GM12878 (cell line): Measurements from ENCODE around the gene NRXN3.

Source experiments
- EGR1 ChIP-seq, 2 experiments: IDR thresholded peaks; 1 replicate in 1 of 2; 2 replicates in 1 of 2; pipeline ENCODE4 v1.6.1; 2011 to 2012; ENCODE audit warnings: low read depth in 2 of 2, low read length in 2 of 2, borderline replicate concordance in 1 of 2, mild to moderate bottlenecking in 1 of 2, moderate library complexity in 1 of 2
- EP300 ChIP-seq, 2 experiments: fragments of 150-350 bp in 1 of 2; IDR thresholded peaks; 2 replicates each; pipeline ENCODE4 v1.6.1; 2011 to 2012; ENCODE audit warnings: low read depth in 2 of 2, low read length in 2 of 2, borderline replicate concordance in 1 of 2, improper control_type of control experiment in 1 of 2, inconsistent platforms in 1 of 2; ENCODE audit not compliant: control insufficient read depth in 1 of 2
- EZH2 ChIP-seq: IDR thresholded peaks from 2 replicates; pipeline ENCODE4 v1.6.1; 2012; ENCODE audit warnings: low read depth, mild to moderate bottlenecking, control low read depth, inconsistent platforms, low read length, borderline replicate concordance; ENCODE audit not compliant: control insufficient read depth
- MXI1 ChIP-seq: fragments of 150-350 bp; IDR thresholded peaks from 2 replicates; pipeline ENCODE4 v1.6.1; 2011; ENCODE audit warnings: low read depth, mild to moderate bottlenecking, inconsistent platforms, low read length, improper control_type of control experiment
- MYC ChIP-seq: IDR thresholded peaks from 2 replicates; pipeline ENCODE4 v1.6.1; 2011; ENCODE audit warnings: mild to moderate bottlenecking, low read length, moderate library complexity, inconsistent platforms; ENCODE audit not compliant: insufficient read depth, insufficient replicate concordance, insufficient read length, severe bottlenecking
- NR2C2 ChIP-seq: IDR thresholded peaks from 2 replicates; pipeline ENCODE4 v1.6.1; 2011; ENCODE audit warnings: borderline replicate concordance, low read depth; ENCODE audit not compliant: control insufficient read depth, insufficient read length
- RB1 ChIP-seq: fragments of 450-650 bp; formaldehyde crosslinking; IDR thresholded peaks from 2 replicates; pipeline ENCODE4 v1.6.1; 2017; ENCODE audit warnings: mild to moderate bottlenecking, borderline replicate concordance
- SIN3A ChIP-seq: IDR thresholded peaks from 2 replicates; pipeline ENCODE4 v1.6.1; 2012; ENCODE audit warnings: low read depth, low read length, improper control_type of control experiment
- SREBF1 ChIP-seq: IDR thresholded peaks from 2 replicates; pipeline ENCODE4 v1.6.1; 2012; ENCODE audit warnings: mild to moderate bottlenecking, low read length
- SUPT20H ChIP-seq: IDR thresholded peaks from 2 replicates; pipeline ENCODE4 v1.6.1; 2011; ENCODE audit warnings: low read depth, mild to moderate bottlenecking, low read length, moderate library complexity, borderline replicate concordance; ENCODE audit not compliant: control insufficient read depth
- TCF12 ChIP-seq: IDR thresholded peaks from 2 replicates; pipeline ENCODE4 v1.6.1; 2011; ENCODE audit warnings: low read depth, mild to moderate bottlenecking, low read length
- ZNF274 ChIP-seq: IDR thresholded peaks from one replicate; pipeline ENCODE4 v1.8.0; 2011; ENCODE audit not compliant: insufficient read length, insufficient read depth
- TF ChIP-seq, protein P1 (sequence below), 3 experiments: IDR thresholded peaks in 2 of 3; conservative IDR thresholded peaks in 1 of 3; 2 replicates each; pipeline ENCODE4 v1.5.1; 2011; ENCODE audit warnings: low read depth in 3 of 3, low read length in 3 of 3, mild to moderate bottlenecking in 3 of 3, control low read depth in 2 of 3, moderate library complexity in 2 of 3, inconsistent platforms in 1 of 3, mixed read lengths in 1 of 3; ENCODE audit not compliant: control insufficient read depth in 2 of 3, insufficient read depth in 1 of 3; ENCODE audit errors: extremely low read depth in 1 of 3
- TF ChIP-seq, protein P2 (sequence below): IDR thresholded peaks from 2 replicates; pipeline ENCODE4 v1.6.1; 2011; ENCODE audit warnings: borderline replicate concordance, low read depth, mild to moderate bottlenecking, moderate library complexity, mixed read lengths, low read length; ENCODE audit not compliant: insufficient read depth; ENCODE audit errors: extremely low read length

DNA sequence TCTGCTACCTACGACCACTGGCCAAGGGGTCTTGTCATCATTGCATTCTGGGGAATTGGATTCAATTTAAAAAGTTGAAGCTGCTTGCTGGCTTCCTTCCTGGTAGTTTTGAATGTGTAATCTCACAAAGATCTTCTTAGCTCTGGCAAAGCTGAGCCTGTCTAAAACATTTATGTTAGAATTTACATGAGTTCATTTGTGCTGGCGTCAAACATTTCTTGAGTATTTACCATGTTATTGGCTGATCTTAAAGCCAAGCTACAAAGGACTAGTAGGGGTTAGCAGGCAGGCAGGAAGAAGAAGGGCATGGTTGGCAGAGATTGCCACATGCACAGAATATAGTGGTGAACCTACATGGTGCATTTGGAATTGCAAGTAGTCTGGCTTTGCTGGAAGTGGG is 1596.3 kb downstream of the NRXN3 start:
- no peak for TF ChIP-seq RB1
- no peak for TF ChIP-seq EGR1 (IDR thresholded peaks at IDR 0.05; ENCODE audit: borderline replicate concordance in 1 of 2, low read depth in 2 of 2, low read length in 2 of 2)
- TF ChIP-seq, protein P1, sequence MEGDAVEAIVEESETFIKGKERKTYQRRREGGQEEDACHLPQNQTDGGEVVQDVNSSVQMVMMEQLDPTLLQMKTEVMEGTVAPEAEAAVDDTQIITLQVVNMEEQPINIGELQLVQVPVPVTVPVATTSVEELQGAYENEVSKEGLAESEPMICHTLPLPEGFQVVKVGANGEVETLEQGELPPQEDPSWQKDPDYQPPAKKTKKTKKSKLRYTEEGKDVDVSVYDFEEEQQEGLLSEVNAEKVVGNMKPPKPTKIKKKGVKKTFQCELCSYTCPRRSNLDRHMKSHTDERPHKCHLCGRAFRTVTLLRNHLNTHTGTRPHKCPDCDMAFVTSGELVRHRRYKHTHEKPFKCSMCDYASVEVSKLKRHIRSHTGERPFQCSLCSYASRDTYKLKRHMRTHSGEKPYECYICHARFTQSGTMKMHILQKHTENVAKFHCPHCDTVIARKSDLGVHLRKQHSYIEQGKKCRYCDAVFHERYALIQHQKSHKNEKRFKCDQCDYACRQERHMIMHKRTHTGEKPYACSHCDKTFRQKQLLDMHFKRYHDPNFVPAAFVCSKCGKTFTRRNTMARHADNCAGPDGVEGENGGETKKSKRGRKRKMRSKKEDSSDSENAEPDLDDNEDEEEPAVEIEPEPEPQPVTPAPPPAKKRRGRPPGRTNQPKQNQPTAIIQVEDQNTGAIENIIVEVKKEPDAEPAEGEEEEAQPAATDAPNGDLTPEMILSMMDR (IDR thresholded peaks at IDR 0.05 in 2 of 3, conservative IDR thresholded peaks at IDR 0.05 in 1 of 3; ENCODE audit: control insufficient read depth in 2 of 3, extremely low read depth in 1 of 3, insufficient read depth in 1 of 3, low read depth in 3 of 3, low read length in 3 of 3) = no peak
- no peak for TF ChIP-seq EZH2
- no peak for TF ChIP-seq SREBF1
- no peak for TF ChIP-seq MYC
- TF ChIP-seq MXI1 = no peak
- no peak for TF ChIP-seq SIN3A
- TF ChIP-seq ZNF274 = no peak
- TF ChIP-seq, protein P2, sequence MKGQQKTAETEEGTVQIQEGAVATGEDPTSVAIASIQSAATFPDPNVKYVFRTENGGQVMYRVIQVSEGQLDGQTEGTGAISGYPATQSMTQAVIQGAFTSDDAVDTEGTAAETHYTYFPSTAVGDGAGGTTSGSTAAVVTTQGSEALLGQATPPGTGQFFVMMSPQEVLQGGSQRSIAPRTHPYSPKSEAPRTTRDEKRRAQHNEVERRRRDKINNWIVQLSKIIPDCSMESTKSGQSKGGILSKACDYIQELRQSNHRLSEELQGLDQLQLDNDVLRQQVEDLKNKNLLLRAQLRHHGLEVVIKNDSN = no peak
- TF ChIP-seq SUPT20H = no peak
- TF ChIP-seq EP300 (IDR thresholded peaks at IDR 0.05; ENCODE audit: borderline replicate concordance in 1 of 2, control insufficient read depth in 1 of 2, low read depth in 2 of 2, low read length in 2 of 2) = no peak
- TF ChIP-seq NR2C2 = no peak
- TF ChIP-seq TCF12 = no peak
